Measurements from ENCODE around the gene ADCYAP1. TPM values are rescaled to one million over a fixed set of nuclear protein-coding genes. Genes with fewer than 3 reads are reported as not detected.

ADCYAP1 gene
- polyA plus RNA-seq, 1 experiment, result not detected

- ChIA-PET POLR2A (no interaction called here), CTCF (no interaction called here)
- TF ChIP-seq CTCF (IDR thresholded peaks at IDR 0.05; ENCODE audit: low read depth, low read length), result no peak
Observed at GRCh38 chr18:919078-919477, 14.4 kb downstream of the ADCYAP1 start.

GRCh38 chr18:923144-923866 lies 18.6 kb downstream of the ADCYAP1 start:
- TF ChIP-seq CTCF (IDR thresholded peaks at IDR 0.05; ENCODE audit: low read depth, low read length), result no peak
- ChIA-PET POLR2A (no interaction called here), CTCF (no interaction called here)

More at GRCh38 chr18:919078-919477, 14.4 kb downstream of the ADCYAP1 start:
- H3K27me3 ChIP-seq (ENCODE audit: control insufficient read depth, insufficient read depth, low read length), result no peaks in the 10 kb centered on the region
- no peaks in the 10 kb centered on the region for H3K9me3 ChIP-seq (ENCODE audit: control insufficient read depth, insufficient read depth, low read length)
- H3K4me3 ChIP-seq (ENCODE audit: low read depth, low read length), result no peak overlapping the region
- H3K27ac ChIP-seq (ENCODE audit: low read depth, low read length), result no peak overlapping the region
- DNase-seq (ENCODE audit: low read depth, low spot score), result no peak

GRCh38 chr18:924987-925386 lies 20.3 kb downstream of the ADCYAP1 start:
- POLR2A ChIA-PET, result no interaction called here
- no peak for DNase-seq (ENCODE audit: low read depth, low spot score)
- no peak overlapping the region for H3K27ac ChIP-seq (ENCODE audit: low read depth, low read length)
- TF ChIP-seq CTCF (IDR thresholded peaks at IDR 0.05; ENCODE audit: low read depth, low read length), result no peak
- CTCF ChIA-PET, result no interaction called here
- no peak overlapping the region for H3K4me3 ChIP-seq (ENCODE audit: low read depth, low read length)
- H3K9me3 ChIP-seq (ENCODE audit: control insufficient read depth, insufficient read depth, low read length), result no peaks in the 10 kb centered on the region
- peaks cover 2% of the 10 kb centered on the region for H3K27me3 ChIP-seq (ENCODE audit: control insufficient read depth, insufficient read depth, low read length)

More at GRCh38 chr18:923144-923866, 18.6 kb downstream of the ADCYAP1 start:
- H3K27me3 ChIP-seq (ENCODE audit: control insufficient read depth, insufficient read depth, low read length), result no peaks in the 10 kb centered on the region
- no peaks in the 10 kb centered on the region for H3K9me3 ChIP-seq (ENCODE audit: control insufficient read depth, insufficient read depth, low read length)
- H3K4me3 ChIP-seq (ENCODE audit: low read depth, low read length), result no peak overlapping the region
- DNase-seq (ENCODE audit: low read depth, low spot score), result no peak
- no peak overlapping the region for H3K27ac ChIP-seq (ENCODE audit: low read depth, low read length)

- CTCF ChIA-PET, result no interaction called here
- Histone ChIP-seq H3K27me3 (ENCODE audit: control insufficient read depth, insufficient read depth, low read length) (peaks cover 2% of the 10 kb centered on the region), H3K4me3 (ENCODE audit: low read depth, low read length) (no peak overlapping the region), H3K27ac (ENCODE audit: low read depth, low read length) (no peak overlapping the region), H3K9me3 (ENCODE audit: control insufficient read depth, insufficient read depth, low read length) (no peaks in the 10 kb centered on the region)
- POLR2A ChIA-PET, result no interaction called here
- TF ChIP-seq CTCF (IDR thresholded peaks at IDR 0.05; ENCODE audit: low read depth, low read length), result no peak
- no peak for DNase-seq (ENCODE audit: low read depth, low spot score)
Observed at GRCh38 chr18:926946-927345, 22.3 kb downstream of the ADCYAP1 start.

GRCh38 chr18:933082-933481 lies 28.4 kb downstream of the ADCYAP1 start:
- peaks cover 2% of the 10 kb centered on the region for H3K27me3 ChIP-seq (ENCODE audit: control insufficient read depth, insufficient read depth, low read length)
- DNase-seq (ENCODE audit: low read depth, low spot score), result no peak
- no peak overlapping the region for H3K4me3 ChIP-seq (ENCODE audit: low read depth, low read length)
- no peak overlapping the region for H3K27ac ChIP-seq (ENCODE audit: low read depth, low read length)
- POLR2A ChIA-PET, result no interaction called here
- H3K9me3 ChIP-seq (ENCODE audit: control insufficient read depth, insufficient read depth, low read length), result no peaks in the 10 kb centered on the region
- CTCF ChIA-PET, result interaction anchor here (1.0 kb wide), 1 partner anchor 29 kb away, joined by 5 read pairs; no protein-coding TSS in a partner anchor
- TF ChIP-seq CTCF (IDR thresholded peaks at IDR 0.05; ENCODE audit: low read depth, low read length), result no peak
